GM19324 (cell line): ENCODE measurements around the gene EIF4G2.

Experiments
- ATAC-seq: cut with Tn5 transposase; IDR thresholded peaks from one replicate; pipeline ENCODE4 v1.9.1; 2021; ENCODE audit warnings: mild to moderate bottlenecking, moderate library complexity; ENCODE audit not compliant: unreplicated experiment, low FRiP score

EIF4G2 gene

GRCh38 chr11:10809373-10810160 is 841 bp upstream of the EIF4G2 start:
- peak; percentile 19 for ATAC-seq

DNA sequence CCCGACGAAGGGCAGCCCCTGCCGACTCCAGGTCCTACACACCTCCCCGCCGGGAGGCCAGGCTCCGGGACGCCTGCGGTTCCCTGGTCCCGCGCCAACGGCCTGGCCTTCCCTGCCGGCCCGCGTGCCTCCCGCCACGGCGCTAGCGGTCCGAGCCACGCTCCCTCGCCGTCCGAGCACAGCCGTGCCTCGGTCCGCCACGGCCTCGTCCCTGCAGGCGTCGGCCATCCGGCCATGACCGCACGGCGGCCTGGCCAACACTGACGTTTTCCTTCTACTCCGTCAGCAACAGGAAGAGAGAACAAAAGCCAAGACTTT is 532 bp downstream of the EIF4G2 start:
- ATAC-seq = peak; percentile 23

DNA sequence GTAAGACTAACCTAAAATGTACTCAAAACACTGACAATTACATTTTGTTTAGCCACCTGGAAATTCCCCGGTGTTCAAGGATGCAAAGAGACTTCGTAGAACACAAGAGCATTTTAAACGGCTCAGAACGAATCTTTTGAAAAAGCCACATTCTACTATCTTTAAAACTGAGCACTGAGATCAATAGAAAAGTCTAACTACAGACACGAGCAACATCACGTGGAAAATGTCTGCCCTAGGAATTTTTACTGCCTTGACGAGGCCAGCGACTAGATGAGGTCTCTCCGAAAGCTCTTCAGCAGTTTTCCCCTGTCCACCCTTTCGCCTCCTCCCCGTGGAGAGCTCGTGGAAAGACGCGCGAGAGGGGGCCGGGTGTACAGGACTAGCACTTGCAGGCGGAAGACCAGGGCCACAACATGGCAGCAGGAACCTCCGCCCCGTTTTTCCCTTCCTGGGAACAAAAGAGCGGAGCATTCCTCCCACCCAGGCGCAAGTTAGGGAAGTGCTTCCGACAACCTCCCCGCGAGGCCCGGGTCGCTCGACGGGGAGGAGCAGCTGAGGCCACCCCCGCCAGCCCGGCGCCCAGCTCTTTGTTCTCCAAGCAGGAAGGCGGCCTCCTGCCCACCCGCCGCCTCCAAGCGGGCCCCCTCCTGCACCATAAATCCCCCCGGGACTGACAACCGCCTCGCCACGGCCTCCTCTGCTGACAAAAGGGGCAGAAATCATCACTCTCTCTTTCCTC is 1.1 kb downstream of the EIF4G2 start:
- ATAC-seq = no peak

- no peak for ATAC-seq
Measured at GRCh38 chr11:10806206-10806605, 2.5 kb downstream of the EIF4G2 start.

DNA sequence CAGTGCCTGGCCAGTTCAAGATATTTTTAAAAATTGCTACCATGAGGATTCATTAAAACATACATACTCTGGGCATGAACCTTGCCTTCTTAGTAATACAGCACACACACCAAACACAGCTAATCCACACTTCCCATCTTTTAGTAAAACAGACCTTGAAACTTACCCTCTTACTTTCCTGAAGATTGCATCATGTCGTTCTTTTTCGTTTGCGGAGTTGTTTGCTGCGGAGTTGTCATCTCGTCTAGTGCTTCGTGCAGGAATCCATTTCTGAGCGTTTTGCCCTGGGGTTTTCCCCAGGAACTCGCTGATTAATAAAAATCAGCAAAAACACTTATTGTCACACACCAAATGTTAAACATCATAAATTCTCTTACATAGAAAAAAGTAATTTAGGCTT is 3.0 kb downstream of the EIF4G2 start:
- no peak for ATAC-seq

DNA sequence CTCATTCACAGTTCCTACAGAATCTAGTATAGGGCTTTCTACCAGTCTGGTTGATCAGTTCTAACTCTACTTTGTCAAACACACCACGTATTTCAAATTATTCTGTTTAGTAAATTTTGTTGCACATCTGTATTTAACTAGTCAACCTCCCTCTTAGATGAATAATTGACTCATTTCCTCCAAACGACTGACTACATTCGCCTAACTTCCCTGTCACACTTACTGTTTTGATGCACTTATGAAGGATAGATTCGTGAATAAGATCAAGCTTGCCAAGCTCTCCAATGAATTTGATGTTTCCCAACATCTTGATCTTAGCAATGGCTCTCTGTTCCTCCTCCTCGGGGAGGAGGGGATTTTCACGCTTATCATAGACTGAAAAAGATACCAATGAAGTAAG is 5.0 kb downstream of the EIF4G2 start:
- no peak for ATAC-seq

- no peak for ATAC-seq
Measured at GRCh38 chr11:10800292-10800691, 8.4 kb downstream of the EIF4G2 start.

DNA sequence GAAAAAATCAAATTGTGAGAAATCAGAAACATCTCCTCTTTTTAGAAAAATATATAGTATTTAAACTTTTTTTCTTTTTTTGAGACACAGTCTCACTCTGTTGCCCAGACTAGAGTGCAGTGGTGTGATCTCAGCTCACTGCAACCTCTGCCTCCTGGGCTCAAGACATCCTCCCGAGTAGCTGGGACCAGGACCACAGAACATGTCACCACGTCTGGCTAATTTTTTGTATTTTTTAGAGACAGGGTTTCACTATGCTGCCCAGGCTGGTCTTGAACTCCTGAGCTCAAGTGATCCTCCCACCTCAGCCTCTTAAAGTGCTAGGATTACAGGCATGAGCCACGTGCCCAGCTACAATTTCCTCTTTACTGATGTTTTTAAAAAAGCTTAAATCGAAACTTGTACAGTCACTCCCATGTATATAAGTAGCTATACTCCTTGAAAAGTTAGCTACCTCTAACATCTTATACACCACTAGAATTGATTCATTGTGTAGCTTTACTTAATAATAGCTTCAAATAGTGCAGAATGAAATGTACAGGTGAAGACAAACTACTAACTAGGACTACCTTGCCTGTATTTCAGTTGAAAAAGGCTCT is 10.3 kb downstream of the EIF4G2 start:
- ATAC-seq = no peak

DNA sequence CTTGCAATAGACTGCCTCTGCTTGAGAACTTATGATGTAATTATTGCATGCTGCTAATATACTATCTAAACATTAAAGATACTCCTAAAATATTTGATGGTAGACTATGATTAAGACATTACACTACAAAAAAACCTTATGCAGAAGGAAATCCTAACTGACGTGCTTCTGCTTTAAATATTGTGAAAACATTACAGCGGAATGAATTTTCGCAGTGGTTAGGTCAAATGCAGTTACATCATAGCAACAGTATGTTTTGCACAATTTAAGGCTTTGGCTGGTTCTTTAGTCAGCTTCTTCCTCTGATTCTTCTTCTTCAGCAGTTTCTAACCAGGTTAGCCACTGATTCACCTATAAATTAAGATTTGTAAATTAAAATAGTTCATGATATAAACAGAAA is 11.2 kb downstream of the EIF4G2 start:
- ATAC-seq = no peak

DNA sequence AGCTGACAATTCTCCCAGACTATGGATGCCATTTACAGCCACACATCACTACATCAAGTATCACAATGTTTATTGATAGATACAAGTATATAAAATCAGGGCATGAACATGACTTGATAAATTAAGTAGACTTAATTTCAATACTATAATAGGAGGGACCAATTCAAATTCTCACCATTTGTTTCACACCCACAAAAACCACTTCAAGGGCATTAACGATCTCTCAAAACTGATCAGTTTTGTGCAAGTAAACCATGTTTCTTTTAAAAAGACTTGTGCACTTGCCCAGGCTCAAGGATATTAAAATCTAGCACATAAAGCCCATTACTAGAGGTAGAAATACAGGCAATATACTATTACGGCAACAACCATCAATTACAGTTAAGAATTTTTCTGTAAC is 11.7 kb downstream of the EIF4G2 start:
- ATAC-seq = no peak

GRCh38 chr11:10796191-10796590 is 12.5 kb downstream of the EIF4G2 start:
- ATAC-seq = no peak

GRCh38 chr11:10793470-10794255 is 15.1 kb downstream of the EIF4G2 start:
- no peak for ATAC-seq

- no peak for ATAC-seq
Measured at GRCh38 chr11:10792385-10793068, 16.2 kb downstream of the EIF4G2 start.

GRCh38 chr11:10786451-10786850 is 22.3 kb downstream of the EIF4G2 start:
- no peak for ATAC-seq

DNA sequence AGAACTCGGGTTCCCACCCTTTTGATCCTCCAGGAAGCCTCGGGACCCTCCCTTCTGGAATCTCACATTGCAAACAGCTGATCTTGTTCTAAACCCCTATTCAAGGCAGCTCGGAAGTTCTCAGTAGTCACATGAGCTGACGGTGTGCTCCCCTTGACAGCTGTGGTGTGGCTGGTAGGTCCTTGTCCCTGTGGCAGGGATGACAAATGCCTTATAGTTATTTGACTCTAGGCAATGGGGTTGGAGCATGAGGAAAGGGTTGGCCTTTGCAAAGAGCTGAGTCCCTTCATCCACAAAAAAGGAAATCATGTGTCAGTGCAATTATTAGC is 23.6 kb downstream of the EIF4G2 start:
- ATAC-seq = no peak

DNA sequence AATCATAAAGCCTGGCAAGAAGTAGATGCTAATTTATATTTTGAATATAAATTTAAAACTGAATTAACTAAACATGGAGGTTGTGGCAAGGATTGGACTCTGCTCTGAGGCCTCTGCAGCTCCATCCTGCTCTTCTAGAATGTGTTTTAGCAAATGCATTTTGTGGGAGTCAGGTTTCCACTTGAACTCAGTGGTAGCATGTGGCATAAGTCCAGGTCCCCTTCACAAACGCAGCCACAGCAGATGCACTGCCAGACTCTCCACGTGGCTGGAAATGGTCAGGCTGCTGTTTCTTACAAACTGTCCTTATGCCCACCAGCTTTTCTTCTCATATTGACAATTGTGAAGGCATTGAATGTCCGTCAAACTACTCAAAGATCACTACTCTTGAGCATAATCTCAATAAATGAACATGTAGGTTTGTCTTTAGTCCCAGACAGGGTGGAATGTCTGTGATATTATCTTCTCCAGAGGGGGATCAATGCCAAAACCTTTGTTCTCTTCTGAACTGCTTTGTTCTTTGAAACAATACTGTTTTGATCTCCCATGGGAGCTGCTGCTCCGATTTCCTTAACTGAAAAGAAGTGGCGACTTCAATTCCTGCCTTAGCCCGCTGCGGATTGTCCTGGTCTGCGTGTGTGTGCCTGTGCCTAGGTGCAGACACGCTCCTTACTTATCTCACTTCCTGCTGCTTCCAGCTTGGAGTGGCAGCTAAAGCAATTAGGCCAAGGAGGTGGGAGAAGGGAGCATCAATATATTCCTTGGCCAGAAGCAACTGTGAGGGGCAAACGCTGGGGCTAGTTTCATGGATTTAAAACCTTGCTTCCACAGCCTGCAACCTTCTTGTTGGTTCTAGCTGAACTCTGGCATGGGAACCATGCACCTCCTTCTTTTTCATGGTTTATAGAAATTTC is 24.2 kb downstream of the EIF4G2 start:
- no peak for ATAC-seq

DNA sequence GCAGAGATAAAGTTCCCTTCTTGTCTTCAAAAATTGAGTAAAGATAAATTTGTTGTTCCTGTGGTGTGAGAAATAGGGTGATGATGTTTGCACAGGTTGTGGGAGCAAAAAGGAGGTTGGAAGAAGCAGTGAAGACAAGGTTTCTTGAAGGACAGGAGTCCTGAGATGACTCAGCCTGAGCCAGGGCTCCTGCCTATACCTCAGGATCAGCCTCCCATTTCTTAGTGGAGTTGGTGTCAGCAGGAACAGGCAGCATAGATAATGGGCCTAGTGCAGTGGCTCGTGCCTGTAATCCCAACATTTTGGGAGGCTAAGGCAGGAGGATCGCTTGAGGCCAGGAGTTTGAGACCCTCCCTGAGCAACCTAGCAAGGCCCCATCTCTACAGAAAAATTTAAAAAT is 28.7 kb downstream of the EIF4G2 start:
- no peak for ATAC-seq

DNA sequence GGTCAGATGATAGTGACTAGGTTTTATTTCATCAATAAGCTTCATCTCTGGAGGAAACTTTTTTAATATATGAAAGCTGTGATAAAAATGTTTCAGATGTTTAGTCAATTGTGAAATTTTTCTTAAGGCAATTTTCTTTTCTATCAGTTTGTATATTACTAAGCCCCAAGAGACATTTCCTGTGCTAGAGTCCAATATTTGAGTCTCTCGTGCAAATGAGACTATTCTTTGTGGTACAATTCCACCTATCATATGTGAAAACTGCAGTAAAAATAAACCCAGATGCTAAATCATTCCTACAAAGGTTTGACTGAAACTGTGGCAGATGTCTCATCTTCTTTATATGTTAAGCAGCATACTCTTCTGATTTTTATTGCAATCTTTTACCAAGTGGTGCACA is 29.6 kb downstream of the EIF4G2 start:
- no peak for ATAC-seq

- no peak for ATAC-seq
Measured at GRCh38 chr11:10778217-10778970, 30.3 kb downstream of the EIF4G2 start.
